ENCODE results near the gene ADAMTS6. TPM values are rescaled to one million over a fixed set of nuclear protein-coding genes. Genes with fewer than 3 reads are reported as not detected.
"Not testable (repeated sequence)": the region's sequence is repeated elsewhere in the genome, so short reads cannot be mapped to it uniquely, and the experiment has no call there.

ADAMTS6 gene
- 1.3 and 1.5 TPM in 2 replicates for total RNA-seq (2014; rRNA removed; shearing (Covaris generic))

GRCh38 chr5:65481635-65482295 is at the start of gene ADAMTS6:
Gene ADAMTS6, minus strand, starts transcription at chr5:65481920. Its CDS starts 8,247 bp downstream, at chr5:65473673.
- DNase-seq: peak; percentile 40
- H3K27me3 ChIP-seq (ENCODE audit: control insufficient read depth, insufficient read depth, low read length): peaks cover 3% of the 10 kb centered on the region; the same call in 1 of the 2 replicates
- peak within 1 kb of the TSS; percentile 47 for H3K4me3 ChIP-seq (ENCODE audit: insufficient read depth, low read depth, low read length)
- no peaks in the 10 kb centered on the region for H3K36me3 ChIP-seq (replicated peaks; ENCODE audit: control insufficient read depth, insufficient read depth, low read length)

GRCh38 chr5:65530904-65531303 is 49.2 kb upstream of the ADAMTS6 start:
- H3K27me3 ChIP-seq (ENCODE audit: control insufficient read depth, insufficient read depth, low read length): no peaks in the 10 kb centered on the region
- H3K36me3 ChIP-seq (replicated peaks; ENCODE audit: control insufficient read depth, insufficient read depth, low read length): peaks cover 3% of the 10 kb centered on the region; the same call in 1 of the 2 replicates
- no peak overlapping the region for H3K4me3 ChIP-seq (ENCODE audit: insufficient read depth, low read depth, low read length)
- no peak for DNase-seq

- Histone ChIP-seq H3K36me3 (replicated peaks; ENCODE audit: control insufficient read depth, insufficient read depth, low read length) (peaks cover 3% of the 10 kb centered on the region; the same call in 1 of the 2 replicates), H3K27me3 (ENCODE audit: control insufficient read depth, insufficient read depth, low read length) (no peaks in the 10 kb centered on the region), H3K4me3 (ENCODE audit: insufficient read depth, low read depth, low read length) (no peak overlapping the region)
- DNase-seq: no peak
These were observed 44.0 kb upstream of the ADAMTS6 start for GRCh38 chr5:65525726-65526125.

- Histone ChIP-seq H3K27me3 (ENCODE audit: control insufficient read depth, insufficient read depth, low read length) (no peaks in the 10 kb centered on the region), H3K36me3 (replicated peaks; ENCODE audit: control insufficient read depth, insufficient read depth, low read length) (no peaks in the 10 kb centered on the region), H3K4me3 (ENCODE audit: insufficient read depth, low read depth, low read length) (no peak overlapping the region)
- no peak for DNase-seq
These were observed 30.6 kb upstream of the ADAMTS6 start for GRCh38 chr5:65512170-65512937.

GRCh38 chr5:65508978-65509377 is 27.3 kb upstream of the ADAMTS6 start:
- H3K27me3 ChIP-seq (ENCODE audit: control insufficient read depth, insufficient read depth, low read length): no peaks in the 10 kb centered on the region
- no peak overlapping the region for H3K4me3 ChIP-seq (ENCODE audit: insufficient read depth, low read depth, low read length)
- DNase-seq: no peak
- H3K36me3 ChIP-seq (replicated peaks; ENCODE audit: control insufficient read depth, insufficient read depth, low read length): no peaks in the 10 kb centered on the region

- H3K4me3 ChIP-seq (ENCODE audit: insufficient read depth, low read depth, low read length): no peak overlapping the region
- no peaks in the 10 kb centered on the region for H3K36me3 ChIP-seq (replicated peaks; ENCODE audit: control insufficient read depth, insufficient read depth, low read length)
- H3K27me3 ChIP-seq (ENCODE audit: control insufficient read depth, insufficient read depth, low read length): no peaks in the 10 kb centered on the region
- DNase-seq: no peak
These were observed 25.2 kb upstream of the ADAMTS6 start for GRCh38 chr5:65506961-65507360.

GRCh38 chr5:65489119-65489518 is 7.4 kb upstream of the ADAMTS6 start:
- H3K36me3 ChIP-seq (replicated peaks; ENCODE audit: control insufficient read depth, insufficient read depth, low read length): no peaks in the 10 kb centered on the region
- no peak overlapping the region for H3K4me3 ChIP-seq (ENCODE audit: insufficient read depth, low read depth, low read length)
- H3K27me3 ChIP-seq (ENCODE audit: control insufficient read depth, insufficient read depth, low read length): no peaks in the 10 kb centered on the region
- DNase-seq: no peak

- not testable (repeated sequence) for H3K4me3 ChIP-seq (ENCODE audit: insufficient read depth, low read depth, low read length); DNase-seq; H3K36me3 ChIP-seq (replicated peaks; ENCODE audit: control insufficient read depth, insufficient read depth, low read length); H3K27me3 ChIP-seq (ENCODE audit: control insufficient read depth, insufficient read depth, low read length)
These were observed 6.4 kb upstream of the ADAMTS6 start for GRCh38 chr5:65488038-65488687.

GRCh38 chr5:65486803-65487202 is 5.1 kb upstream of the ADAMTS6 start:
- DNase-seq; H3K27me3 ChIP-seq (ENCODE audit: control insufficient read depth, insufficient read depth, low read length): not testable (repeated sequence)

GRCh38 chr5:65485405-65485804 is 3.7 kb upstream of the ADAMTS6 start:
- no peak for DNase-seq
- Histone ChIP-seq H3K4me3 (ENCODE audit: insufficient read depth, low read depth, low read length) (no peak overlapping the region), H3K27me3 (ENCODE audit: control insufficient read depth, insufficient read depth, low read length) (no peaks in the 10 kb centered on the region; the same call in 1 of the 2 replicates), H3K36me3 (replicated peaks; ENCODE audit: control insufficient read depth, insufficient read depth, low read length) (no peaks in the 10 kb centered on the region)

More at GRCh38 chr5:65486803-65487202, 5.1 kb upstream of the ADAMTS6 start:
- not testable (repeated sequence) for H3K4me3 ChIP-seq (ENCODE audit: insufficient read depth, low read depth, low read length); H3K36me3 ChIP-seq (replicated peaks; ENCODE audit: control insufficient read depth, insufficient read depth, low read length)

- Histone ChIP-seq H3K27me3 (ENCODE audit: control insufficient read depth, insufficient read depth, low read length) (peaks cover 3% of the 10 kb centered on the region; the same call in 1 of the 2 replicates), H3K4me3 (ENCODE audit: insufficient read depth, low read depth, low read length) (no peak overlapping the region), H3K36me3 (replicated peaks; ENCODE audit: control insufficient read depth, insufficient read depth, low read length) (no peaks in the 10 kb centered on the region)
- DNase-seq: peak; percentile 39
These were observed 2.0 kb upstream of the ADAMTS6 start for GRCh38 chr5:65483546-65484346.

- H3K36me3 ChIP-seq (replicated peaks; ENCODE audit: control insufficient read depth, insufficient read depth, low read length): no peaks in the 10 kb centered on the region
- peak overlapping the region; percentile 47 for H3K4me3 ChIP-seq (ENCODE audit: insufficient read depth, low read depth, low read length)
- peak; percentile 60 for DNase-seq
- peaks cover 3% of the 10 kb centered on the region; the same call in 1 of the 2 replicates for H3K27me3 ChIP-seq (ENCODE audit: control insufficient read depth, insufficient read depth, low read length)
These were observed 1.2 kb upstream of the ADAMTS6 start for GRCh38 chr5:65482736-65483545.

GRCh38 chr5:65482296-65482735 is 596 bp upstream of the ADAMTS6 start:
- DNase-seq: no peak
- peaks cover 3% of the 10 kb centered on the region; the same call in 1 of the 2 replicates for H3K27me3 ChIP-seq (ENCODE audit: control insufficient read depth, insufficient read depth, low read length)
- H3K4me3 ChIP-seq (ENCODE audit: insufficient read depth, low read depth, low read length): peak overlapping the region; percentile 47
- H3K36me3 ChIP-seq (replicated peaks; ENCODE audit: control insufficient read depth, insufficient read depth, low read length): no peaks in the 10 kb centered on the region
